H1 (cell line): ENCODE results near the gene FCGR3B.

ENCODE experiments used
- CTCF ChIP-seq, 3 experiments: IDR thresholded peaks; 1 replicate in 2 of 3; 2 replicates in 1 of 3; pipeline versions ENCODE4 v1.5.1 to v1.6.1; 2011; ENCODE audit warnings: low read length in 3 of 3, mild to moderate bottlenecking in 3 of 3, inconsistent platforms in 2 of 3, low read depth in 1 of 3, moderate library complexity in 1 of 3; ENCODE audit not compliant: insufficient read depth in 1 of 3; ENCODE audit errors: control extremely low read depth in 1 of 3
- EP300 ChIP-seq, 2 experiments: IDR thresholded peaks; 1 replicate in 1 of 2; 2 replicates in 1 of 2; pipeline ENCODE4 v1.6.1; 2011 to 2012; ENCODE audit warnings: low read depth in 2 of 2, low read length in 2 of 2, mild to moderate bottlenecking in 2 of 2, borderline replicate concordance in 1 of 2, inconsistent platforms in 1 of 2, moderate library complexity in 1 of 2
- FOSL1 ChIP-seq: IDR thresholded peaks from 2 replicates; pipeline ENCODE4 v1.6.1; 2011; ENCODE audit warnings: mild to moderate bottlenecking, low read depth, low read length, moderate library complexity; ENCODE audit not compliant: insufficient read depth
- GTF2F1 ChIP-seq: IDR thresholded peaks from 2 replicates; pipeline ENCODE4 v1.6.1; 2012; ENCODE audit warnings: low read depth, low read length, improper control_type of control experiment, borderline replicate concordance
- RAD21 ChIP-seq, 2 experiments: IDR thresholded peaks in 1 of 2; conservative IDR thresholded peaks in 1 of 2; 2 replicates each; pipeline ENCODE4 v1.6.1; 2011; ENCODE audit warnings: low read depth in 2 of 2, low read length in 2 of 2, improper control_type of control experiment in 1 of 2, inconsistent platforms in 1 of 2, mild to moderate bottlenecking in 1 of 2, moderate library complexity in 1 of 2
- SIRT6 ChIP-seq: IDR thresholded peaks from one replicate; pipeline ENCODE4 v1.7.1; 2012; ENCODE audit warnings: low read length, inconsistent platforms
- SP4 ChIP-seq: IDR thresholded peaks from 2 replicates; pipeline ENCODE4 v1.6.1; 2012; ENCODE audit warnings: low read length, inconsistent platforms
- TAF1 ChIP-seq: IDR thresholded peaks from 2 replicates; pipeline ENCODE4 v1.6.1; 2011; ENCODE audit warnings: mild to moderate bottlenecking, low read depth, low read length

- no peak for TF ChIP-seq SIRT6
- no peak for TF ChIP-seq SP4
- TF ChIP-seq RAD21 (IDR thresholded peaks at IDR 0.05 in 1 of 2, conservative IDR thresholded peaks at IDR 0.05 in 1 of 2; ENCODE audit: low read depth in 2 of 2, low read length in 2 of 2) = no peak
- TF ChIP-seq CTCF (IDR thresholded peaks at IDR 0.05; ENCODE audit: control extremely low read depth in 1 of 3, insufficient read depth in 1 of 3, low read depth in 1 of 3, low read length in 3 of 3) = no peak
- no peak for TF ChIP-seq EP300 (IDR thresholded peaks at IDR 0.05; ENCODE audit: borderline replicate concordance in 1 of 2, low read depth in 2 of 2, low read length in 2 of 2)
- TF ChIP-seq TAF1 = no peak
- TF ChIP-seq GTF2F1 = no peak
- TF ChIP-seq FOSL1 = no peak
These were observed 46.1 kb upstream of the FCGR3B start for GRCh38 chr1:161676958-161677689.
